ENCODE data around the gene CDHR2.

CDHR2 gene, protein sequence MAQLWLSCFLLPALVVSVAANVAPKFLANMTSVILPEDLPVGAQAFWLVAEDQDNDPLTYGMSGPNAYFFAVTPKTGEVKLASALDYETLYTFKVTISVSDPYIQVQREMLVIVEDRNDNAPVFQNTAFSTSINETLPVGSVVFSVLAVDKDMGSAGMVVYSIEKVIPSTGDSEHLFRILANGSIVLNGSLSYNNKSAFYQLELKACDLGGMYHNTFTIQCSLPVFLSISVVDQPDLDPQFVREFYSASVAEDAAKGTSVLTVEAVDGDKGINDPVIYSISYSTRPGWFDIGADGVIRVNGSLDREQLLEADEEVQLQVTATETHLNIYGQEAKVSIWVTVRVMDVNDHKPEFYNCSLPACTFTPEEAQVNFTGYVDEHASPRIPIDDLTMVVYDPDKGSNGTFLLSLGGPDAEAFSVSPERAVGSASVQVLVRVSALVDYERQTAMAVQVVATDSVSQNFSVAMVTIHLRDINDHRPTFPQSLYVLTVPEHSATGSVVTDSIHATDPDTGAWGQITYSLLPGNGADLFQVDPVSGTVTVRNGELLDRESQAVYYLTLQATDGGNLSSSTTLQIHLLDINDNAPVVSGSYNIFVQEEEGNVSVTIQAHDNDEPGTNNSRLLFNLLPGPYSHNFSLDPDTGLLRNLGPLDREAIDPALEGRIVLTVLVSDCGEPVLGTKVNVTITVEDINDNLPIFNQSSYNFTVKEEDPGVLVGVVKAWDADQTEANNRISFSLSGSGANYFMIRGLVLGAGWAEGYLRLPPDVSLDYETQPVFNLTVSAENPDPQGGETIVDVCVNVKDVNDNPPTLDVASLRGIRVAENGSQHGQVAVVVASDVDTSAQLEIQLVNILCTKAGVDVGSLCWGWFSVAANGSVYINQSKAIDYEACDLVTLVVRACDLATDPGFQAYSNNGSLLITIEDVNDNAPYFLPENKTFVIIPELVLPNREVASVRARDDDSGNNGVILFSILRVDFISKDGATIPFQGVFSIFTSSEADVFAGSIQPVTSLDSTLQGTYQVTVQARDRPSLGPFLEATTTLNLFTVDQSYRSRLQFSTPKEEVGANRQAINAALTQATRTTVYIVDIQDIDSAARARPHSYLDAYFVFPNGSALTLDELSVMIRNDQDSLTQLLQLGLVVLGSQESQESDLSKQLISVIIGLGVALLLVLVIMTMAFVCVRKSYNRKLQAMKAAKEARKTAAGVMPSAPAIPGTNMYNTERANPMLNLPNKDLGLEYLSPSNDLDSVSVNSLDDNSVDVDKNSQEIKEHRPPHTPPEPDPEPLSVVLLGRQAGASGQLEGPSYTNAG (N-terminal part only)

DNA sequence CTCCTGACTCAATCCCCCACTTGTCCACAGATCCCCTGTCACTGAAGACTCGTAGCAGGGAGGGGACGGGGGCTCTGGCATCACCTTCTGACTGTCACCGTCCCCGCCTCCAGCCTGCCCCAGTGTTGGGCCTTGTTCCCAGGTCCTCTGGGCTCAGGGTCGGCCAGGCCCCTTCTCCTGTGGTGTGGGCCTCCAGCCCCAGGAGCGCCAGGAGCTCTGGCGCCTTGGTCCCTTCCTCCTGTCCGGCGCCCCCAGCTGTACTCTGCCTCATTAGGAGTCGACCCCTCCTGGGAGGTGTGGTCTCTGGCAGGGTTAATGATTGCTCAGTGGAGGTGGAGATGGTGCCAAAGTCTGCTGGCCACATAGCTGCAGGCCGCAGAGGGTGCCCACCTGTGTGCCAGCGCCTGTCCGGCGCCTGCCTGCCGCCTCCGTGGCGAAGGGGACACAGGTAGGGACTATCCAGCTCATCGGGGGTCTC is at the start of gene CDHR2:
Gene CDHR2 (plus strand): TSS at position 376 of the 478 bp plus-strand sequence. CDS start 16,011 bp downstream, outside the sequence.
- DNase-seq (ENCODE audit: low read depth) = no peak
- TF ChIP-seq, protein P1, sequence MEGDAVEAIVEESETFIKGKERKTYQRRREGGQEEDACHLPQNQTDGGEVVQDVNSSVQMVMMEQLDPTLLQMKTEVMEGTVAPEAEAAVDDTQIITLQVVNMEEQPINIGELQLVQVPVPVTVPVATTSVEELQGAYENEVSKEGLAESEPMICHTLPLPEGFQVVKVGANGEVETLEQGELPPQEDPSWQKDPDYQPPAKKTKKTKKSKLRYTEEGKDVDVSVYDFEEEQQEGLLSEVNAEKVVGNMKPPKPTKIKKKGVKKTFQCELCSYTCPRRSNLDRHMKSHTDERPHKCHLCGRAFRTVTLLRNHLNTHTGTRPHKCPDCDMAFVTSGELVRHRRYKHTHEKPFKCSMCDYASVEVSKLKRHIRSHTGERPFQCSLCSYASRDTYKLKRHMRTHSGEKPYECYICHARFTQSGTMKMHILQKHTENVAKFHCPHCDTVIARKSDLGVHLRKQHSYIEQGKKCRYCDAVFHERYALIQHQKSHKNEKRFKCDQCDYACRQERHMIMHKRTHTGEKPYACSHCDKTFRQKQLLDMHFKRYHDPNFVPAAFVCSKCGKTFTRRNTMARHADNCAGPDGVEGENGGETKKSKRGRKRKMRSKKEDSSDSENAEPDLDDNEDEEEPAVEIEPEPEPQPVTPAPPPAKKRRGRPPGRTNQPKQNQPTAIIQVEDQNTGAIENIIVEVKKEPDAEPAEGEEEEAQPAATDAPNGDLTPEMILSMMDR (IDR thresholded peaks at IDR 0.05; ENCODE audit: low read depth, low read length, missing control alignments) = no peak

DNA sequence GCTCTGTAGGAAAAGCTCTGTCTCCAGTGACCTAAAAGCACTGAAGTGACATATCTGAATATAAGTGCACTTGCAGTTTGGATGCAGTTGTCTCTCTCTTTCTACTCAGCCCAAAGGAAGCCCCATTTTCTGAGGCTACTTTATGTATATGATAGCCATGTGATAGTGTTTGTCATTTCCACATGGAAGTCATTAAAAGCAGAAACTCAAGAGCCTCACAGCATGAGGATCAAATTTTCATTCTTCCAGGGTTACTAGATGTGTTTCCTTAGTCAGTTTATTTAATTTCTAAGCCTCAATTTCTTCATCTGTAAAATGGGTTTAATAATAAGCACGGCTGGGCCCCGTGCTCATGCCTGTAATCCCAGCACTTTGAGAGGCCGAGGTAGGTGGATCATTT is 48.6 kb upstream of the CDHR2 start:
- in situ Hi-C loops (cut with HindIII; ENCODE audit: low sequenced_read_pairs) = no loop called here
- TF ChIP-seq, protein P1 (IDR thresholded peaks at IDR 0.05; ENCODE audit: low read depth, low read length, missing control alignments) = no peak
- no peak for DNase-seq (ENCODE audit: low read depth)
- no peak overlapping the region for H3K4me3 ChIP-seq (ENCODE audit: low read depth, low read length)

More for the DNA sequence above, at the start of gene CDHR2:
- in situ Hi-C loops (cut with HindIII; ENCODE audit: low sequenced_read_pairs) = no loop called here
- H3K4me3 ChIP-seq (ENCODE audit: low read depth, low read length) = no peak within 1 kb of the TSS

- in situ Hi-C loops (cut with HindIII; ENCODE audit: low sequenced_read_pairs) = no loop called here
- no peak for DNase-seq (ENCODE audit: low read depth)
- no peak overlapping the region for H3K4me3 ChIP-seq (ENCODE audit: low read depth, low read length)
- TF ChIP-seq, protein P1 (IDR thresholded peaks at IDR 0.05; ENCODE audit: low read depth, low read length, missing control alignments) = no peak
Observed at GRCh38 chr5:176501333-176501732, 47.8 kb upstream of the CDHR2 start.

DNA sequence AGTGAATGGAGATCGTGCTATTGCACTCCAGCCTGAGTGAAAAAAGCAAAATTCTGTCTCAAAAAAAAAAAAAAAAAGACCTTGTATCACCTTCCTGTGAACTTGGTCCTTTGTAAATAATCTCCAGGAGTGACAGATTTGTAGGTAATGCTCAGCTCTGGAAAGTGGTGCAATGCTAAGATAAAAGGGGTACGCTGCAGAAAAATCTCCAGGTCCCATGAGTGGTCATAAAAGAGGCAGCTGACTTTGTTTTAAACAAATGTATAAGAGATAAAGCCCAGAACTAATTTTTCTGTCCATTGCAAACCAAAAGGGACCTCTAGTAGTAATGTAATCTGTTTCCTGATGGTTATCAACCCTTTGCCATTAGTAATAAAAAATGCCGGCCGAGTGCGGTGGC is 45.6 kb upstream of the CDHR2 start:
- no peak overlapping the region for H3K4me3 ChIP-seq (ENCODE audit: low read depth, low read length)
- in situ Hi-C loops (cut with HindIII; ENCODE audit: low sequenced_read_pairs) = no loop called here
- TF ChIP-seq, protein P1 (IDR thresholded peaks at IDR 0.05; ENCODE audit: low read depth, low read length, missing control alignments) = no peak
- DNase-seq (ENCODE audit: low read depth) = no peak

GRCh38 chr5:176507911-176508310 is 41.2 kb upstream of the CDHR2 start:
- DNase-seq (ENCODE audit: low read depth) = no peak
- TF ChIP-seq, protein P1 (IDR thresholded peaks at IDR 0.05; ENCODE audit: low read depth, low read length, missing control alignments) = no peak
- in situ Hi-C loops (cut with HindIII; ENCODE audit: low sequenced_read_pairs) = no loop called here

GRCh38 chr5:176508603-176509002 is 40.5 kb upstream of the CDHR2 start:
- TF ChIP-seq, protein P1 (IDR thresholded peaks at IDR 0.05; ENCODE audit: low read depth, low read length, missing control alignments) = no peak
- H3K4me3 ChIP-seq (ENCODE audit: low read depth, low read length) = no peak overlapping the region
- in situ Hi-C loops (cut with HindIII; ENCODE audit: low sequenced_read_pairs) = no loop called here
- DNase-seq (ENCODE audit: low read depth) = no peak

More at GRCh38 chr5:176507911-176508310, 41.2 kb upstream of the CDHR2 start:
- no peak overlapping the region for H3K4me3 ChIP-seq (ENCODE audit: low read depth, low read length)
